Lower leg skin (tissue), 3 donors: ENCODE results near the gene BLTP3B.

Experiments
- POLR2A ChIP-seq, 2 donors: fragments of 450-650 bp; IDR thresholded peaks; one replicate each; pipeline ENCODE4 v1.6.1; 2016 to 2017; ENCODE audit warnings: antibody characterized with exemption in 2 of 2, mild to moderate bottlenecking in 1 of 2, moderate library complexity in 1 of 2
- TF ChIP-seq, protein P1 (sequence below), 3 donors: fragments of 450-650 bp; IDR thresholded peaks; one replicate each; pipeline ENCODE4 v1.5.1; 2016; ENCODE audit warnings: antibody characterized with exemption in 3 of 3, mild to moderate bottlenecking in 3 of 3, moderate library complexity in 2 of 3

GRCh38 chr12:100164153-100164704 lies 21.6 kb upstream of the BLTP3B start:
- no peak for TF ChIP-seq POLR2A (IDR thresholded peaks at IDR 0.05)
- TF ChIP-seq, protein P1, sequence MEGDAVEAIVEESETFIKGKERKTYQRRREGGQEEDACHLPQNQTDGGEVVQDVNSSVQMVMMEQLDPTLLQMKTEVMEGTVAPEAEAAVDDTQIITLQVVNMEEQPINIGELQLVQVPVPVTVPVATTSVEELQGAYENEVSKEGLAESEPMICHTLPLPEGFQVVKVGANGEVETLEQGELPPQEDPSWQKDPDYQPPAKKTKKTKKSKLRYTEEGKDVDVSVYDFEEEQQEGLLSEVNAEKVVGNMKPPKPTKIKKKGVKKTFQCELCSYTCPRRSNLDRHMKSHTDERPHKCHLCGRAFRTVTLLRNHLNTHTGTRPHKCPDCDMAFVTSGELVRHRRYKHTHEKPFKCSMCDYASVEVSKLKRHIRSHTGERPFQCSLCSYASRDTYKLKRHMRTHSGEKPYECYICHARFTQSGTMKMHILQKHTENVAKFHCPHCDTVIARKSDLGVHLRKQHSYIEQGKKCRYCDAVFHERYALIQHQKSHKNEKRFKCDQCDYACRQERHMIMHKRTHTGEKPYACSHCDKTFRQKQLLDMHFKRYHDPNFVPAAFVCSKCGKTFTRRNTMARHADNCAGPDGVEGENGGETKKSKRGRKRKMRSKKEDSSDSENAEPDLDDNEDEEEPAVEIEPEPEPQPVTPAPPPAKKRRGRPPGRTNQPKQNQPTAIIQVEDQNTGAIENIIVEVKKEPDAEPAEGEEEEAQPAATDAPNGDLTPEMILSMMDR (IDR thresholded peaks at IDR 0.05) = no peak
